Choroid plexus epithelial cell (primary cell): ENCODE measurements around the gene SYK.

Source experiments
- DNase-seq: peaks from one replicate; pipeline ENCODE4 v3.0.0-alpha.2; 2010; ENCODE audit warnings: low read depth
- H3K4me3 ChIP-seq: 2 replicates; pipeline ENCODE4 v1.5.1; 2011; ENCODE audit warnings: low read depth, mild to moderate bottlenecking, control low read depth, low read length, moderate library complexity
- CTCF ChIP-seq: conservative IDR thresholded peaks from 2 replicates; pipeline ENCODE4 v1.5.1; 2011; ENCODE audit warnings: low read depth, mild to moderate bottlenecking, control low read depth, inconsistent platforms, low read length, moderate library complexity

Gene SYK

GRCh38 chr9:90834828-90835595 lies 33.4 kb downstream of the SYK start:
- TF ChIP-seq CTCF, result no peak
- DNase-seq, result no peak
- H3K4me3 ChIP-seq, result no peak overlapping the region

- no peak for TF ChIP-seq CTCF
- peak; percentile 1 for DNase-seq
- H3K4me3 ChIP-seq, result no peak overlapping the region
These were observed 34.9 kb downstream of the SYK start for GRCh38 chr9:90836411-90837080.

- TF ChIP-seq CTCF, result no peak
- peak; percentile 1 for DNase-seq
These were observed 36.5 kb downstream of the SYK start for GRCh38 chr9:90838098-90838497.

GRCh38 chr9:90838581-90839154 lies 37.0 kb downstream of the SYK start:
- TF ChIP-seq CTCF, result no peak
- no peak overlapping the region for H3K4me3 ChIP-seq
- no peak for DNase-seq

More at GRCh38 chr9:90838098-90838497, 36.5 kb downstream of the SYK start:
- H3K4me3 ChIP-seq, result no peak overlapping the region

- no peak for TF ChIP-seq CTCF
- no peak overlapping the region for H3K4me3 ChIP-seq
- DNase-seq, result no peak
These were observed 37.6 kb downstream of the SYK start for GRCh38 chr9:90839183-90839728.

- no peak for TF ChIP-seq CTCF
These were observed 39.1 kb downstream of the SYK start for GRCh38 chr9:90840696-90841095.

More at GRCh38 chr9:90840696-90841095, 39.1 kb downstream of the SYK start:
- H3K4me3 ChIP-seq, result no peak overlapping the region
- no peak for DNase-seq
